ENCODE data around the gene MIDN.

Gene MIDN

GRCh38 chr19:1271528-1272422 lies 23.4 kb downstream of the MIDN start:
- DNase-seq: no peak

DNA sequence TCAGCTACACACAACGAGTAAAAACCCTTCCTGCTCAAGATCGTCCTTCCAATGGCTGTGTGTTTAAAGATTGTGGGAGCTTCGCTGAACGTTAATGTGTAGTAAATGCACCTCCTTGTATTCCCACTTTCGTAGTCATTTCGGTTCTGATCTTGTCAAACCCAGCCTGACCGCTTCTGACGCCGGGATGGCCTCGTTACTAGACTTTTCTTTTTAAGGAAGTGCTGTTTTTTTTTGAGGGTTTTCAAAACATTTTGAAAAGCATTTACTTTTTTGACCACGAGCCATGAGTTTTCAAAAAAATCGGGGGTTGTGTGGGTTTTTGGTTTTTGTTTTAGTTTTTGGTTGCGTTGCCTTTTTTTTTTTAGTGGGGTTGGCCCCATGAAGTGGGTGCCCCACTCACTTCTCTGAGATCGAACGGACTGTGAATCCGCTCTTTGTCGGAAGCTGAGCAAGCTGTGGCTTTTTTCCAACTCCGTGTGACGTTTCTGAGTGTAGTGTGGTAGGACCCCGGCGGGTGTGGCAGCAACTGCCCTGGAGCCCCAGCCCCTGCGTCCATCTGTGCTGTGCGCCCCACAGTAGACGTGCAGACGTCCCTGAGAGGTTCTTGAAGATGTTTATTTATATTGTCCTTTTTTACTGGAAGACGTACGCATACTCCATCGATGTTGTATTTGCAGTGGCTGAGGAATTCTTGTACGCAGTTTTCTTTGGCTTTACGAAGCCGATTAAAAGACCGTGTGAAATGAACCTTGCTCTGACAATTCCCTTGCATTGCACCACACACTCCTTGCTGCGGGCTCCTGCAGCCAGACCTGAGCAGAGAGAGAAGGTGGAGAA lies 24.3 kb downstream of the MIDN start:
- DNase-seq: no peak

GRCh38 chr19:1273263-1274041 lies 25.1 kb downstream of the MIDN start:
- no peak for DNase-seq

- peak; percentile 70 for DNase-seq
Observed at GRCh38 chr19:1274081-1274851, 25.9 kb downstream of the MIDN start.

DNA sequence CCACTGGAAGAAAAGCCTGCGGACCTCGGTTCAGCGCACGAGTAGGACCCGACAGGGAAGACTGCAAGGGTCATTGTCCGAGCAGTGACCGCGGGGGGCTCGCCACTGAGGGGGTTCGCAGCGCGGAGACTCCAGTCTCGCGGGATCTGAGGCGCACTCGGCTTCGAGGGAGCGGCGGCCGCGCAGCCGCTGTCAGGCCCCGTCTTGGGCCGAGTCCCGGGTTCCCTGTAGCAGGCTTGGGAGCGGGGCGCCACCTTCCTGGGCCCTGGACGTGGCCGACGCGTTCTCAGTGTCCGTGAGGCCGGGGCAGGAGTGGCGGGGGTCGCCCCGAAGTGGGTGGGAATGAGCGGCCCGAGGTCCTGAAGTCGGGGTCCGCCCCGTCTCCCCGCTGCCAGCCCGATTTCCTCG lies 26.5 kb downstream of the MIDN start:
- DNase-seq: peak; percentile 72

DNA sequence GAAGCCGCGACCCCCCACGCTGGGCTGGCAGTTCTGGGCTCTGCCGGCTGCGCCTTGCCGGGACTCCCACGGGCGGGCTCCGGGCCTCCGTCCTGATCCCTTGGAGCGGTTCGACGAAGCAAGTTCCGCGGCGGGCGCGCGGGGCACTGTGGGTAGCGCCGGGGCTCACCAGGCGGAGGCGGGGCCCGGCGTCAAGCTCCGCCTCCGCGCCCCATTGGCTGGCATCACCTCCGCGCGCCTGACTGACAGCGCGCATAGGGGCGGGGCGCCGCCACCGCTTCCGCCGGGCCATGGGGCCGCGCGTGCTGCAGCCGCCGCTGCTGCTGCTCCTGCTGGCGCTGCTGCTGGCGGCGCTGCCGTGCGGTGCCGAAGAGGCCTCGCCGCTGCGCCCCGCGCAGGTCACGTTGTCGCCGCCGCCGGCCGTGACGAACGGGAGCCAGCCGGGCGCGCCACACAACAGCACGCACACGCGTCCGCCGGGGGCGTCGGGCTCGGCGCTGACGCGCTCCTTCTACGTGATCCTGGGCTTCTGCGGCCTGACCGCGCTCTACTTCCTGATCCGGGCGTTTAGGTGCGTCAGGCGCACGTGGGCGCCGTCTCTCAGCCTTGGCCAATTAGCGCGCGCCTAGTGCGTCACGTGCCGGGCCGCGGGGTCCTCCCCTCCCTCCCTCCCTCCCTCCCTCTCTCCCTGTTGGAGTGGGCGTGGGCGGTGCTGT lies 27.0 kb downstream of the MIDN start, which contains the start of gene FAM174C:
Gene FAM174C (plus strand): TSS at position 271 of the 716 bp plus-strand sequence. CDS start 20 bp downstream, at position 291.
- DNase-seq: peak; percentile 96

DNA sequence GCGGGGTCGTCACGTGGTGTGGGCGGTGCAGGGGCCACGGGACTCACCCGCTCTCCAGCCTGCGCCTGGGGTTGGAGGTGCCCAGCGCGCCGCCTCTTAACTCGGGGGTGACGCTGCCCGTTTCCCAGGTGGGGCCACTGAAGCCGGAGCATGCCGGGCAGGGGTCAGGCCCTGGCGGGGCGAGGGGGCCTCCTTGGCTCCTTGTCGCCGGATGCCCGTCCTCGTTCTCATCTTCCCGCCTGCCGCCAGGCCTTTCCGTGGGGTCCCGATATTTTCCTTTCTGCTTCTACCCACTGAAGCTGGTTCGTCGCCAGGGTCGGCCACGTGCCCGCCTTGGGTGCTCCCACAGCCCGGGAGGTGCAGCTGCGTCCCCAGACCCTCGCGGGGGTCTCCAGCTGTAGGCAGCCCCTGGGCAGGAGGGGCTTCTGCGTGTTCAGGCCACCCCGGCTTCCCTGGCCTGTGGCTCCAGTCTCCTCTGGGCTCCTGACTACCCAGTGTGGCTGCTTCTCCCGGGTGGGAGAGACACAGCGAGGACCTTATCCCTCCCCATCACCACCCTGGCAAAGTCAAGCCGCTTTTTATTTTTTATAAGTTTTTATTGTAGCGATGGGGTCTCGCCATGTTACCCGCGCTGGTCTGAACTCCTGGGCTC lies 27.7 kb downstream of the MIDN start:
- no peak for DNase-seq

GRCh38 chr19:1276628-1277022 lies 28.2 kb downstream of the MIDN start:
- DNase-seq: no peak

GRCh38 chr19:1277061-1277460 lies 28.7 kb downstream of the MIDN start:
- no peak for DNase-seq

DNA sequence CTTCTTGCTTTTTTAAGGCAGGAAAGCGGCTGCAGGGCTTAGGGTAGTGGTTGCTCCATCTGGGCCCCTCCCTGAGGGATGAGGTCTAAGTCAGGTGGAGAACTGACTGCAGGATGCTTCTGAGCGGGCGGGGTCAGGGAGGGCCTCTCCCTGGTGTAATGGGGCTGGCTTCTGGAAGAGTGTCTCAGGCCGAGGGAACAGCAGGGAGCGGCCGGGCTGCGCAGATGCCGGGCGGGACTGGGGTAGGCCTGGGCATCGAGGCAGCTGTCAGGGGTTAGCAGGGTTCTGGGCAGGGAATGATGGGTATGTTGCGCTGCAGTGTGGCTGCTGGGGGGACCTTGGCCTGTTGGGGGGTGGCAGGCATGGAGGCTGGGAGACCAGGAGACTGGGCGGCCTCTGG lies 29.7 kb downstream of the MIDN start:
- no peak for DNase-seq

DNA sequence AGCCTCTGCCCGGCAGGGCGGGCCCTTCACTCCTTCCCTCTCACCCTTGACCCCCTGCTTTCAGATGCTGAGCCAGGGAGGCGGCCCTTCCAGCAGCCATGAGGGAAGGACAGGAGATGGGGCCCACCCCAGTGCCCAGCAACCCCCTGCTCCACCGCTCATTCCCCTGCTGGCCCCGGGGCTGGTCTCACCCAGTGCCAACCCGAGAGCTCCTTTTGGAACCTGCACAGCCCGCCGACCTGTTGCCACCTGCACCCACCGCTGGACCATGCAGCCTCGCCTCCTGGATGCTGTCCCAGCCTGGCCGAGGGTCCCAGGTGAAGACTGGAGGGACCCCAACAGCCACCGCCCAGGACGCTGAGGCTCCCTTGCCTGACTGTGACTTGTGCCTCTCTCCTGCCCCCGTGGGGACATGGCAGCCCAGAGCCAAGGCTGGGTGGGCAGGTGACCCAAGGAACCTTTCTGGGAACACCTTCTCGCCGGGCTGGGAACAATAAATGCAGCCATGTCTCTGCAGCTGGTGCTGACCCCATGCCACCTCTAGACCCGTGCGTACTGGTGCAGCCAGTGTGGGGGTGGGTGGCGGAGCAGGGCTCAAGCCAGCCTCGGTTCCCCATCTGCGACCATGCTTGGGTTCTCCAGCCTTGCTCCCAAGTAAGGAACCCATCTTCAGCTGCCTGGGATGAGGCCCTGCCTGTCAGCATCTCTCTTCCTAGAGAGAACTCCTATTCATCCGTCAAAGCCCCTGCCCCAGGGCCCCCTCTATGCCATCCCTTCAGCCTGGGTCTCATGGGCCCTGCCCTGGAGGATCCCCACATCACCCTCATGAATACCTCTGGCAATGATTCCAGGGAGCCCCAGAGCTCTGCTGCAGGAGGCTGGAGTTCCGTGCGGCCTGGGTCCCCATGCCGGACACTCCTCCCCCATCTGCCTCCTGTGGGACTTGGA lies 30.6 kb downstream of the MIDN start:
- DNase-seq: no peak

- peak; percentile 92 for DNase-seq
Observed at GRCh38 chr19:1279782-1280341, 31.5 kb downstream of the MIDN start.

GRCh38 chr19:1280636-1281568 lies 32.5 kb downstream of the MIDN start:
- DNase-seq: no peak

- no peak for DNase-seq
Observed at GRCh38 chr19:1281569-1282287, 33.3 kb downstream of the MIDN start.

GRCh38 chr19:1282588-1283206 lies 34.3 kb downstream of the MIDN start:
- DNase-seq: no peak

GRCh38 chr19:1283207-1283916 lies 35.0 kb downstream of the MIDN start:
- no peak for DNase-seq

Data from activated CD8-positive, alpha-beta memory T cell treated with anti-CD3 and anti-CD28 coated beads for 24 hours (primary cell).